GM21515 (cell line): ENCODE measurements around the gene NIBAN1.

Experiments
- ATAC-seq: cut with Tn5 transposase; IDR thresholded peaks from one replicate; pipeline ENCODE4 v1.9.1; 2021; ENCODE audit not compliant: unreplicated experiment

The NIBAN1 gene

DNA sequence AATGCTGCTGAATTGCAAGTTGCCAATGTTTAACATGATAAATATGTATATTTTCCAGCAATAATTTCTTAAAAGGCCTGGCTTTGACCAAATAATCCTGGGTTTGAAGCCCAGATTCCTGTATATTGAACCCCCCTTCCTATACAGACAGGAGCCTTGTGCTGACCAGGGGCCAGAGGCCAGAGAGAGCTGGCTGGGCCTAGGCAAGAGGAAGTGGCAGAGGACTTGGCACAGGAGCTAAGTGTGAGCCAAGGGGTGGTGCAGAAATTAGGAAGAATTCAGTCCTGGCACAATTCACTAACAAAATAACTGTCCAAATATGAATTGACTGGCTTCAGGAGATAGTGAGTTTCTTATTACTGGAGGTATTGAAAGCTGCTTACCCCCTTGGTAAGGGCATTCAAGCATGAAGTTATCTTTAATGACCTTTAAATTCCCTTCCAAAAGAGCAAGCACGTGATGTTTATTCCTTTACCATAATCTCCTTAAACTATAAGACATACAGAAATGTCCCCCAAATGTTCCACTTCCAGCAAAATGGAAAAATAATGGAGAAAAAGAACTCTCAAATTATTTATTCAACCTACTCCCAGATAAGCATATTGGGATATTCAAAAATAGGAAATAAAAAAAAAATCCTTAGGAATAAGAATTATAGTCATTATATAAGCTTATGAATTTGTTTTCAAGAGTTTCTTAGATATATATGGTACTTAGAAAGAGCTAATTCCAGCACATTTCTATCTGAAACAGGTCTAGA lies 26.6 kb downstream of the NIBAN1 start:
- ATAC-seq, result no peak

GRCh38 chr1:184945678-184946412 lies 28.5 kb downstream of the NIBAN1 start:
- peak; percentile 56 for ATAC-seq

DNA sequence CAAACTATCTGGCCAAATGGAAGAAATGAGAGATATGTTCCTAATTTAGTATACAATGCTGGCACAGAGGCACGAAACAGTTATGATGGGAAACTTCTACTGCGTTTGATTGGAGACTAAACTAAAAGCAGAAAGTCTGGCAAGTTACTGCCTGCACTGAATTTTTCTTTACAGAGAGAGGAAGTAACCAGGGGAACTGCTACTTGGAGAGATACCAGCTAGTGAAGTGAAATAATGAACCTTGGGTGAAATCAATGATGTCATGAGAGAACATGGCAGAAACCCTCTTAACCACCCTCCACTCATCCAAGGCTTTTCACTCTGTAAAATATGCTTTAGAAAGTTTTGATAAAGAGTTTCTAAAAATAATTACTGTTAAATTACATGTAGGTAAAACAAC lies 29.3 kb downstream of the NIBAN1 start:
- ATAC-seq, result peak; percentile 54

- ATAC-seq, result no peak
Observed at GRCh38 chr1:184943998-184944397, 30.3 kb downstream of the NIBAN1 start.

- ATAC-seq, result peak; percentile 49
Observed at GRCh38 chr1:184941735-184942134, 32.6 kb downstream of the NIBAN1 start.

DNA sequence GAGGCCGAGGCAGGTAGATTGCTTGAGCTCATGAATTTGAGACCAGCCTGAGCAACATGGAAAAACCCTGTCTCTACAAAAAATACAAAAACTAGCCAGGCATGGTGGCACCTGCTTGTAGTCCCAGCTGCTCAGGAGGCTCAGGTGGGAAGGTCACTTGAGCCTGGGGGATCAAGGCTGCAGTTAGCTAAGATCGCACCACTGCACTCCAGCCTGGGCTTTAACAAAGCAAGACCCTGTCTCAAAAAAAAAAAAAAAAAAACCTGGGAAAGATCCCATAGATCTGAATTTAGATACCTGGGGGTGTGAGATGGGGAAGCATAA lies 32.9 kb downstream of the NIBAN1 start:
- ATAC-seq, result peak; percentile 14

- no peak for ATAC-seq
Observed at GRCh38 chr1:184940694-184941409, 33.5 kb downstream of the NIBAN1 start.

GRCh38 chr1:184940226-184940625 lies 34.1 kb downstream of the NIBAN1 start:
- no peak for ATAC-seq

- ATAC-seq, result no peak
Observed at GRCh38 chr1:184937729-184938128, 36.6 kb downstream of the NIBAN1 start.

DNA sequence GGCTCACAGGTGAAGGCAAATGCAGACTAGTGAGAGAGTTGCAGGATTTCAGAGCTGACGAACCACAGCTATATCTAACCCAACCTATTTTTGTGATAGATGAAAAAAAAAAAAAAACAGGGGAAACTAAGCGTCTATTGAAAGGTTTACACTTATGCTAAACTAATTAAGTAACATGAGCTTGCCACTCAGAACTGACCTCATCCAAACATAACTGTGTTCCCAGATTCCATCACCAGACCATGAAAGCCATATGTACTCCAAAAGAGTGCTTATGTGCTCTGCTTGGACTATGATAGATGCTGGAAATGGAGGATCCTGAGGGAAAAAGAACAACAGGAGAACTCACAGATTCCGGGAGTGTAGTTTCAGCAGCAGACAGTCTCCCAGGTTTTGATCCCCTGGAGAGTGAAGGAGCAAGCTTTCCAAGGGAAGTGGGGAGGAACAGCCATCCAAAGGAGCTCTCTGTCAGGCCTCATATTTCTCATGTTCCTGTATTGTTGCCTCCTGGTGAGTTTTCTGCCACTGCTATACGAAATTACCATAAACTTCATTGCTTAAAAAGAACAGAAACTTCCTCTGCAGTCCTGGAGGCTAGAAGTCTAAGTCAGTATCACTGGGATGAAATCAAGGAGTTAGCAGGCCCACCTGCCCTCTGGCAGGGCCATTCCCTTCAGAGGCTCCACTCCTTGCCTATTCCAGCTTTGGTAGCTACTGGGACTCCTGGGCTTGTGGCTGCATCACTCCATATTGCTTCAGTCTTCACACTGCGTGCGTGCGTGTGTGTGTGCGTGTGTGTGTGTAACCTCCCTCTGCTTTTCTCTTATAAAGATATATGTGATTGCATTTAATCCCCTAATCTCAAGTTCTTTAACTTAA lies 38.1 kb downstream of the NIBAN1 start:
- no peak for ATAC-seq

DNA sequence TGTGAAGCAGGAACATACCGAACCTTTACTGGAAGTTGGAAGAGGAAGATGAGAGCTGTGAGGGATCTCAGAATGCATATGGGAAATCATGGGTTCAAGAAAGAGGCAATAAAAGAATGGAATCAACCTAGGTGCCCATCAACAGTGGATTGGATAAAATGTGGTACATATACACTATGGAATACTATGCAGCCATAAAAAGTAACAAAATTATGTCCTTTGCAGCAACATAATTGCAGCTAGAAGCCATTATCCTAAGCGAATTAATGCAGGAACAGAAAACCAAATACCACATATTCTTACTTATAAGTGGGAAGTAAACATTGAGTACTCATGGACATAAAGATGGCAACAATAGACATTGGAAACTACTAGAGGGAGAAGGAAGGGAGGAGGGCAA lies 40.4 kb downstream of the NIBAN1 start:
- no peak for ATAC-seq

GRCh38 chr1:184932319-184932718 lies 42.0 kb downstream of the NIBAN1 start:
- ATAC-seq, result no peak

GRCh38 chr1:184931566-184931965 lies 42.7 kb downstream of the NIBAN1 start:
- no peak for ATAC-seq

GRCh38 chr1:184930645-184931044 lies 43.7 kb downstream of the NIBAN1 start:
- no peak for ATAC-seq

DNA sequence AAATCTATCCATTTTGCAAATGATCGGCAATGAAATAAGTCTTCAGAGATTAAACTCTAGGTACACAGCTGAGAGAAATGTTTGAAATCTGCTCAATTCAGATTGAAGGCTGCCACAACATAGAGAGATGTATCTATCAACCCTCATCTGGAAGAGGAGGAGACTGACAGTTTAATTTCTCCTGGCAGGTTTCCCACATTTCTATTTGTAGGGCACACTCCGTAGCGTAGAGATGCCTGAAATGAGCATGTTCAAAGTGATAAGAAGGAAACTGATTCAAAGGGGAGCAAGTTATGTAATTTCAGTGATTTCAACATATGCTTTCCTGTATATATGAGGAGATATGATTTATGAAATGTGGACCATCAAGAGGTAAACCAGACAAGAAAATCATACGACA lies 44.1 kb downstream of the NIBAN1 start:
- ATAC-seq, result no peak

- no peak for ATAC-seq
Observed at GRCh38 chr1:184929711-184930202, 44.6 kb downstream of the NIBAN1 start.

GRCh38 chr1:184928394-184928793 lies 45.9 kb downstream of the NIBAN1 start:
- no peak for ATAC-seq
